HFF-Myc (cell line): ENCODE measurements around the gene SART1.
A peak's percentile ranks its signal among the peaks of the same experiment; 100 is the strongest.

ENCODE experiments used
- DNase-seq: peaks from one replicate; pipeline ENCODE4 v3.0.0-alpha.2; 2011; ENCODE audit warnings: low read depth; ENCODE audit errors: extremely low read depth
- H3K4me3 ChIP-seq: replicated peaks from 2 replicates; pipeline ENCODE4 v1.5.1; 2011; ENCODE audit warnings: low read depth, mild to moderate bottlenecking, control low read depth, low read length
- TF ChIP-seq, protein P1 (sequence below): IDR thresholded peaks from 2 replicates; pipeline ENCODE4 v1.5.1; 2012; ENCODE audit warnings: mild to moderate bottlenecking, low read depth, low read length, control low read depth; ENCODE audit errors: missing control alignments

Gene SART1

DNA sequence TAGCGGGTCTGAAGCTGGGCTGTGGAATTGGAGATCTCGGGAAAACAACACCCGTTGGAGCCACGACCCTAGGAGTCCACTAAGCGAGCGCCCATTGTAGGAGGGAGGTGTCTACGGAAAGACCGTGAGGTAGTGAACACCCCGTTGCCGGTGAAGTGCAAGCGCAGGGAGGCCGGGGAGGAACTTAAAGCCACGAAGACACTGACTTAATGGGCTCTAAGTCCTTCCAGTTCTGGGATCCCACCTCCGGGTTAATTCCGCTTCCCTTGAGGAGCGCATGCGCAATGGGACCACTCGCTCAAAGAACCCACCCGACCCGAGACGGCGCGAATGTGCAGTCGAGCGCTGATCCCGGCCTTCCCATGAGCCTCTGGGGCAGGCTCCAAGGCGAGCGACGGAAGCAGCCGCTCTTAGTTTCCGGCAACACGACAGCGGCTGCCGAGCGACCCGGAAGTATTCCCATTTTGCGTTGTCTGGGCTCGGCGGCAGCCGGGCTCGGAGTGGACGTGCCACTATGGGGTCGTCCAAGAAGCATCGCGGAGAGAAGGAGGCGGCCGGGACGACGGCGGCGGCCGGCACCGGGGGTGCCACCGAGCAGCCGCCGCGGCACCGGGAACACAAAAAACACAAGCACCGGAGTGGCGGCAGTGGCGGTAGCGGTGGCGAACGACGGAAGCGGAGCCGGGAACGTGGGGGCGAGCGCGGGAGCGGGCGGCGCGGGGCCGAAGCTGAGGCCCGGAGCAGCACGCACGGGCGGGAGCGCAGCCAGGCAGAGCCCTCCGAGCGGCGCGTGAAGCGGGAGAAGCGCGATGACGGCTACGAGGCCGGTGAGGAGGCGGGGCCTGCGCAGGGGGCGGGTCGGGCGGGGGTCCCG is at the start of gene SART1:
SART1 (plus strand) TSS at position 468 of the 874 bp plus-strand sequence; CDS start at position 515, 47 bp downstream.
- peak; percentile 89 for DNase-seq
- TF ChIP-seq, protein P1, sequence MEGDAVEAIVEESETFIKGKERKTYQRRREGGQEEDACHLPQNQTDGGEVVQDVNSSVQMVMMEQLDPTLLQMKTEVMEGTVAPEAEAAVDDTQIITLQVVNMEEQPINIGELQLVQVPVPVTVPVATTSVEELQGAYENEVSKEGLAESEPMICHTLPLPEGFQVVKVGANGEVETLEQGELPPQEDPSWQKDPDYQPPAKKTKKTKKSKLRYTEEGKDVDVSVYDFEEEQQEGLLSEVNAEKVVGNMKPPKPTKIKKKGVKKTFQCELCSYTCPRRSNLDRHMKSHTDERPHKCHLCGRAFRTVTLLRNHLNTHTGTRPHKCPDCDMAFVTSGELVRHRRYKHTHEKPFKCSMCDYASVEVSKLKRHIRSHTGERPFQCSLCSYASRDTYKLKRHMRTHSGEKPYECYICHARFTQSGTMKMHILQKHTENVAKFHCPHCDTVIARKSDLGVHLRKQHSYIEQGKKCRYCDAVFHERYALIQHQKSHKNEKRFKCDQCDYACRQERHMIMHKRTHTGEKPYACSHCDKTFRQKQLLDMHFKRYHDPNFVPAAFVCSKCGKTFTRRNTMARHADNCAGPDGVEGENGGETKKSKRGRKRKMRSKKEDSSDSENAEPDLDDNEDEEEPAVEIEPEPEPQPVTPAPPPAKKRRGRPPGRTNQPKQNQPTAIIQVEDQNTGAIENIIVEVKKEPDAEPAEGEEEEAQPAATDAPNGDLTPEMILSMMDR = no peak
- H3K4me3 ChIP-seq = peak within 1 kb of the TSS; percentile 89

GRCh38 chr11:65912845-65913244 is 48.7 kb upstream of the SART1 start:
- no peak for DNase-seq
- TF ChIP-seq, protein P1 = no peak
- H3K4me3 ChIP-seq = no peak overlapping the region

- TF ChIP-seq, protein P1 = no peak
Observed at GRCh38 chr11:65915101-65915820, 46.3 kb upstream of the SART1 start.

GRCh38 chr11:65915821-65916251 is 45.7 kb upstream of the SART1 start:
- DNase-seq = peak; percentile 94
- TF ChIP-seq, protein P1 = no peak
- H3K4me3 ChIP-seq = peak overlapping the region; percentile 99

More at GRCh38 chr11:65915101-65915820, 46.3 kb upstream of the SART1 start:
- H3K4me3 ChIP-seq = peak overlapping the region; percentile 99
- no peak for DNase-seq

DNA sequence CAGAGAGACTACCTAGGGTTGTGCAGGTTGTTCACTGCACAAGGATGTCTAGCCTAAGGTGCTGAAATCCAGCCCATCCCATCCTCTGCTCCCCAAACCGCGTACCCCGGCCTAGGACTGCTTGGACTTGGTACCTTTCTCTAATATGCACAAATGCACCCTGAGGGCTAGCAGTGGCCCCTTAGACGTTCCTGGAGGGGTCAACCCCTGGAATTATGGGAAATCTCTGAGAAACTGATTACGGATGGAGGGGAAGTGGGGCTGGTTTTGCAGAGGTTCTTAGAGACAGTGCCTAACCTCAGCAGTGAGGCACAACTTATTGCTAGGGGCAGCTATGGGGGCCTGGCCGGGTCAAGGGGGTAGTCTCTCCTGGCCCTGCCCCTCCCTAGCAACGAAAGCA is 45.1 kb upstream of the SART1 start:
- TF ChIP-seq, protein P1 = no peak
- H3K4me3 ChIP-seq = peak overlapping the region; percentile 99
- DNase-seq = no peak

- no peak for DNase-seq
- TF ChIP-seq, protein P1 = no peak
- H3K4me3 ChIP-seq = peak overlapping the region; percentile 99
Observed at GRCh38 chr11:65917077-65917433, 44.5 kb upstream of the SART1 start.
